Kidney capillary endothelial cell (primary cell): ENCODE data around the gene ANXA7.

Experiments
- DNase-seq: peaks from one replicate; pipeline ENCODE4 v3.0.0-alpha.2; 2018; ENCODE audit warnings: low spot score

The ANXA7 gene

DNA sequence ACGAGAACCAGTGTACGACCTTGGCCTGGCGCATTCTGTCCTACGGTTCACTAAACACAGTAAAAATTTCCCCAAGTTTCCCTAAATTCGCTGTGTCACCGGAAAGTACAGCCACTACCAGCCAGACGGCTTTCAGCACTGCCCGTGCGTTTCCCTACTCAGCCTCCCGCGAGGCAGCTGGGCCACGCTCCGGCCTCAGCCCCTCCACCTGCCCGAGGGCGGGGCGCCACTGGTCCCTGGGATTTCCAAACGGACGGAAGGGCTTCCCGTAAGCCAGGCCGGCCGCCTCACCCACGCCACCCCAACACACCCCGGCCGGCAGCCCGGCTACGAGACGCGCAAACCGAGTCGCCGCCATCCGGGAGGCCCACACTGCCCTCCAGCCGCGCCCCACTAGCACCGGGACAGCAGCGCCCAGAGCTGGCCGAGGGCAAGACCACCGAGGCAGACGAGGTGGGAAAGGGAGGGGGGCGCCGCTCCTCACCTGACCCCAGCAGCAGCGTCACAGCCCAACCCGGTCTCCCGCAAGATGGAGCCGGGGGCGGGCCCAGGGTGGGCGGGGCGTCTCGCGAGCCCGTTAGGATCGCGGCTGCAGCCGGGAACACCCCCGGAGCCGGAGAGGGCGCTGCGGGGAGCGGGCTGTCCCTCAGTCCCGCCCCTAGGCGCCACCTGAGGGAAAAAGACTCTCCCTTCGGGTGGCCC is at the start of gene ANXA7:
Gene ANXA7, minus strand, starts transcription at position 531 of the 702 bp plus-strand sequence. CDS start 13,202 bp downstream, outside the sequence.
- DNase-seq = peak; percentile 79

DNA sequence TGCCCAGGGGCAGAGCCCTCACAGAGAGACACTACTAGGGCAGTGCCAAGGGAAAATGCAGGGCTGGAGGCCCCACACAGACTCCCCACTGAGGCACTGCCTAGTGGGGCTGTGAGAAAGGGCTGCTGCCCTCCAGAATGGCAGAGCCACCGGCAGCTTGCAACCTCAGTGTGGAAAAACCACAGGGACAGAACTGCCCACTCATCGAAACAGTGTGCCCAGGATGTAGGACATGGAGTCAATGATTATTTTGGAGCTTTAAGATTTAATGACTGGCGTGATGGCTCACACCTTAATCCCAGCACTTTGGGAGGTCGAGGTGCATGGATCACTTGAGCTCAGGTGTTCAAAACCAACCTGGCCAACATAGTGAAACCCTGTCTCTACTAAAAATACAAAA is 47.0 kb upstream of the ANXA7 start:
- no peak for DNase-seq

DNA sequence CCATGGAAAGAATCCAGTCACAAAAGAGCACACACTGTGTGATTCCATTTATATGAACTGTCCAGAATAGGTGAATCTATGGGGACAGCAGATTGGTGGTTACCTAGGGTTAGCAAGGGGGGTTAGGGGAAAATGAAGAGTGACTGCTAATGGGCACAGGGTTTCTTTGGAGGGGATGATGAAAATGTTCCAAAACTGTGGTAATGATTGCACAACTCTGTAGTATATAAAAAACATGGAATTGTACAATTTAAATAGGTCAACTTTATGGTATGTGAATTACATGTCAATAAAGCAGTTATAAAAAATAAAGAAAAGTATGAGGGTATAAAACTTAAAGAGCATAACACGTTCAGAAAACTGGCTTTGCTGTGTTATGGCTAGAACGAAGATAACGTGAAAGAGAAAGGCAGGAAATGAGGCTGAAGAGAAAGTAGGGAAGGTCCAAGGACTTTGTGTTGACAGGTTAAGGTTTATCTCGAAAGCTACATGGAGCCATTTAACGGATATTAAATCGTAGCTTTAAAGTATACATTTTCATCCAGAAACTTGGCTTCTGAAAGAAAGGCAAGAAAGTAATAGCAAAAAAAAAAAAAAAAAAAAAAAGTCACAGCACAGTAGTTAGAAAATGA is 45.9 kb upstream of the ANXA7 start:
- no peak for DNase-seq

DNA sequence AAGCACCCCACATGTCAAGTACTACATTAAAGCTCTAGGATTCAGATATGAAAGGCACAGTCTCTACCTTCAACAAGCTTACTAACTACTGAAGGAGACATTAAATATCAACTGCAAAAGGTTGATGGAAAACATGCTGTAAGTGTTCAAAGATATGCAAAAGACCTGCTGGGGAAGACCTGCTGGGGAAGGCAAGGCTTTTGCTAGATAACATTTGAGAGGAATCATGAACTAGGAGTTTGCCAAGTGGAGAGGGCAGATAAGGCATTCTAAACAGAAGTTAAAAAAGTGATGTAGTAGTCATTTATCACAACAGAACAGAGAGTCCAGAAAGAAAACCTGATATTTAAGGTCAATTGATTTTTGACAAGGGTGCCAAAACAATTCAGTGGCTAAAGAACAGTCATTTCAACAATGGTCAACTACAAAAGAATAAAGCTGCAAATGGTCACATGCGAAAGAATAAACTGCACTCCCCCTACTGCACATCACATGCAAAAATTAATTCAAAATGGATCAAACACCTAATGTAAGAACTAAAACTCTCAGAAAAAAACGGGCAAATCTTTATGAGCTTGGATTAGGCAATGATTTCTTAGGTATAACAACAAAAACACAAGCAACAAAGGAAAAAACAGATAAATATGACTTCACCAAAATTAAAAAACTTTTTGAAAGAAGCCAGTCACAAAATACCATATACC is 42.5 kb upstream of the ANXA7 start:
- no peak for DNase-seq

DNA sequence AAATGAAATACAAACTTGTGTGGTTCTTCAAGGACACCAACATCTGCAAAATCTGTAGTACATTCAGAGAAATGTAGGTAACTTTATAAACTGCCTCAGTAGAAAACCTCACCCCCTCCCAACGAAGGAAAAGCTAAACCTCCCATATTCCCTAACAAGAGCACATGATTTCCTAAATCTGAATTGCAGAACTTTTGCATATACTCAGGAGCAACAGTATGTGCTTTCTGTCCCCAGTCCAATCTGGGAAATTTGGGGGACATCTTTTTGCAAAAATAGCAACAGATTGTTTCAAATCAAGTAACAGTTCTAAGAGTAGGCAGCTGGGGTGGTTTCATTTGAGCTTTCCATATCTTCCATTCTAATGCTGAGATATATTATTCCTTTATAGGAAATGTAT is 35.3 kb upstream of the ANXA7 start:
- no peak for DNase-seq

DNA sequence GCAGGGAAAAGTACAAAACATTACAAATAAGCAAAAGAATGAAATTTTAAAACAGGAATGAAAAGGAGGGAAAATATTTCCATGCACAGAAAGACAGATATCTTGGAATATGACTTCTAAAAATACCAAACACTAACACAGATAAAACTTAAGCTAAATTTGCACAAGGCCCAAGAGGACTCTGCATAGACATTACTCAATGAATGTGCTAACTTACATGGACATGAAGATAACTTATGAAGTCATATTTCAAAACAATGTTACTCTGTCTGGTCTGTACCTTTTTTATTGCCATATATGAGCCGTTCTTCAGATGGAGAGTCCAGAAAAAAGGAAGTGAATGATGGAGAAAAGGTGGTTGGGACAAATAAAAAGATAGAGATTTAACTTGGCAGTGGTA is 34.5 kb upstream of the ANXA7 start:
- no peak for DNase-seq

DNA sequence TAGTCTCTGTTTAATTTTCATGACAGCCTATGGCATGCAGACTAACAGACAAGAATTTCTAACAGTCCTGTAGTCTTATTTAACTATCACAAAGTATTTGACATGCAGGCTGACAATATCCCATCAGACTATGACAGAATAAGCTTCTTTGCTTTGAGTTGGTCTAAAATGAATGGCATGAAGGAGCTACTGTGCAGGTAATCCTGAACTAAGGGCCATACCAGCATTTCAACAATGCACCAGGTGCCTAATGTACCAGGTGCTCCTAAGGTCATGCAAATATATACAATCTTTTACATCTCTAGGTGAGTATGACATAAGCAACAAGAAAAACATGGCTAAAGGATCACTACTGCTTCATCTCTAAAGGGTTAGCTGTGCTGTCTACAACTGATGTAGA is 33.1 kb upstream of the ANXA7 start:
- DNase-seq = no peak

DNA sequence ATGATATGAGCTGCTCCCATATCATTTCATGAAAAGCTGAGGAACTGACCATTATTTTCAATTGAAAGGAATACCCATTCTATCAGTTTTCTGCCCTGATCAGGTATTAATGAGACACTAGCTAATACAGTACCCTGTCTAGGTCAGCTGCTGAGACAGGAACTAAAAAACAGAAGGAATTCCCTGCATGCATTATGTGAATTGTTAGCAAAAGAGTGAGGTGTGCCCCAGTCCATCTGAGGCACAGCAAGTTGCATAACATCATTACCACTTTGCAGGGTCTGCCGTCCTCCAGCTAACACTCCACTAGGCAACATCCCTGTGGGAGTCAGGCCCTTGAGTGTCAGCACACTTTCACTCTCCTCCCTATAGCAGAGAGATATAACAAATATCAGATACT is 30.6 kb upstream of the ANXA7 start:
- DNase-seq = no peak

DNA sequence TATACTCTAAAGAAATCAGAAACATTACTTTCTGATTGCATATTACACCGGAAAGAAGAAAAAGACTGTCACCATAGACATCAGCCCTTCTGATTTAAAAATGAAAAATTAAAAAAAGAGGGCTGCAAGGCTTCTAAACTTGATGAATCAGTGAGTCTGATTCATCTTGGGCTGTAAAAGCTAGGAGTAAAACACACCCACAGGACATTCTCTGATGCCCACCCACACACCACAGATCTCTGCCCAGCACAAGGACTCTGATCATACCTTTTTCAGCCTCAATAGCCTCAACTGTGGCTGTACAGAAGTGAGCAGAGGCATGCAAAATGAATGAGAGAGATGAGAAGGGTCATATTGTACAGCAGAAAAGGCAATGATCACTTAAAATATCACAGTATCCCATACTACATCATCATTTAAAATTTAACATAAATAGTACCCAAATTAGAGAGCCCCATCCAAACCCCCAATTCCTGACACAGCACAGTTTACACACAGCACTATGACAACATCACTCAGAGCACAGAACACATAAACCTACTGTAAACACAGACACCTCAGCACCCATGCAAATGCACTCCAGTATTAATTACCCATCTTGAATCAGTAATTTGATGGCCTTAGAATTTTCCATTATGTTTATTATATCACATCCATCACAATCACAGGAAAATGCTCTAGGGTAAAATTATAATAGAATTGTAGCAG is 25.9 kb upstream of the ANXA7 start:
- DNase-seq = peak; percentile 11

DNA sequence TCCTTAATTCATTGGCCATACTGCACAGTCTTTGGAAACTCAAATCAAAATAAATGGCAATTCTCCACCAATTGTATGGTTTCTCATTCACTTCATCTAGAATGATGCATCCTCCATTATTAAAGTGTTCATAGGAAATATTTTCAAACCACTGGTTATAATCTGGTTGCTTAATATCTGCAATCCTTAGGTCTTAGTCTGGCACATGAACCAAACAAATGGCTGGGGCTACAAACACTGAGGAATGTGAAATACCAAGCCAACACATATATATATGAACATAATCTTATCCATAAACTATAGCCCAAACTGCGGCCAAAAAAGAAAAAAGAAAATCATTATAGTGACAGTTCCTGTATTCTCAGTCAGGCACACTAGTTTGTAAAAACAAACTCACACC is 25.2 kb upstream of the ANXA7 start:
- no peak for DNase-seq

DNA sequence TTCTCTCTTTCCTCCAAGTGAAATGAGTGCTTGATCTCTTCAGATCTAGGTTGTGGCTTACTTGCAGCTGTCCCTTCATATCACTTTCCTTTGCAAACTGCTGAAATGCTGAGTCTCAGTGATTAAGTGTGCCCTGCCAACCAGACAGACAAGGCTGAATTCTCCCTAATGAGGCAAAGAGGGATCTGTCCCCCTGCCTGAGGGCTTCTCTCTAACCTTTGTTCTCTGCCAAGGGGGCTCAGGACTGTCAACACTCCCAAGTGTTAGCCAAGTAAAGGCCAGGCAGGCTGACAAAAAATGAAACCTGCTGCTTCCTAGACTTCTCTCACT is 19.6 kb upstream of the ANXA7 start, which contains the start of gene MSS51:
Gene MSS51, minus strand, starts transcription at position 24 of the 330 bp plus-strand sequence. CDS start 5,277 bp downstream, outside the sequence.
- DNase-seq = no peak

DNA sequence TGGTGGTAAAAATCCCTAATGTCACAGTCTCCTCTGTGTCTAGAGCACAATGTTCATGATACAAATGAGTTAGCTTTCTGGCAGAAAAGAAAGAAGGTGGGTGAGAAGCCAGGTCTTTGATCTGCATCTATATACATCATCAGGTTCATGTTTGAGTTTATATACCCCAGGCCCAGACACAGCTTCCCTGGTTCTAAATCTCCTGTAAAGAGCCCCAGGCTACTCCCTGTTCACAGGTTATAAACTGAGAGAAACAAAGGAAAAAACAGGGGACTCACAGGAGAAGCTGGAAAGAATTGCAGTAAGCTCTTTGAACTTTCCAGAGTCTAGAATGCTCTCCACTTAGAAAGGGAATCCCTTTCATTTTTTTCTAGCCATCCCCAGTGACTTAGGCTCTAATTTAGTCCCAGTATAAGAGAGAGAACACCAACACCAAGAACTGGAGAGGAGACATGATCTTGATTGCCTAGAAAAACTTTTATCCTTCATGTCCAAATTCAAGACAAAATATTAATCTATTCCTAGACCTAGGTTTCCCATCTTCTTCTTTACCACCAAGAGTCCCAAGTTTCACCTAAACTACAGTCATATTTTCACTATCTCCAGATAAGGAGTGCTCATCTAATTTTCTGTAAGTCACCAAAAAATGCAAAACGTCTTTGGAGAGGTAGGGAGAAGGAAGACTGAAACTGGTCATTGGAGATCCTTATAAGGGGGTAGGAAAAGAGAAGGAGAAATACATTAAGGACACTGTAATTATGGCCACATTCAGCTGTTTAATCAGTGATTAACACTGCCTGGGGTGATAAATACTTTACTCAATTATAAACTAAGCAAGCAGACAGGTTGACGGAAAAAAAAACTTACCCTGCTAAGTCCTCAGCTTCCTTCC is 19.0 kb upstream of the ANXA7 start:
- DNase-seq = no peak

DNA sequence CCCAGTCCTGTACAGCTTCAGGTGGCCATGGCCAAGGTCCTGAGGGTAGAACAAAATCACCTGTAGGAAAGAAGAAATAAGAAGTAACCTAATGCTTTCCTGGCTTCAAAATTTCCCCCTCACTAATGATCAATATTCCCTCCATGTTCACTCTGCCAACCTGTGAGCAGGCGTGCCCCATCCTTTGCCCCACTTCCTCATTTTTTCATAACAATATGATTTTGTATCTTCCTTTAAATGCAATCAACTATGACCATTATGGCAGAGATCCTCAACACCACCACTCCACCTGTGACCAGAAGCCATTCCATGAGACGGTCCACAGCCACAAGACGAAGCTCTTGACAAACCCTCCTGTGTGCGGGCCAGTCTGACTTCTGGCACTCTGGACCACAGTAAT is 12.5 kb upstream of the ANXA7 start:
- no peak for DNase-seq

DNA sequence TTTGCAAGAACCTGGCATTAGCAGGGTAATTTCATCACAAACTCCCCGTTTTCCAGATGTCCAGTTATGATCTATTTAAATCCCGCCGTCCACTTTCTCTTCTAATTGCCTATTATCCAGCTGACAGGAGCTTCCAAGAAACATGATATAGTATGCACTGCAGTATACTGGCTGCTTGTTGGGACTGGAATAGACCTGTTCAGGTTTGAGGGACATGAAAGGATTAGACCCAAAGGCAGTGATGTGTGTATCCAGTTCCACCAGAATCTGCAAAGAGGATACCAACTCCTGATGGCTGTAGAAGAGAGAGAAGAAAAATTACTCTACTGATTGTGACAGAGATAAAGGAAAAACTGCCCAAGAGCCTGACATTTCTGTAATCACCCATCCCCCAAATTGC is 10.6 kb upstream of the ANXA7 start:
- DNase-seq = no peak

DNA sequence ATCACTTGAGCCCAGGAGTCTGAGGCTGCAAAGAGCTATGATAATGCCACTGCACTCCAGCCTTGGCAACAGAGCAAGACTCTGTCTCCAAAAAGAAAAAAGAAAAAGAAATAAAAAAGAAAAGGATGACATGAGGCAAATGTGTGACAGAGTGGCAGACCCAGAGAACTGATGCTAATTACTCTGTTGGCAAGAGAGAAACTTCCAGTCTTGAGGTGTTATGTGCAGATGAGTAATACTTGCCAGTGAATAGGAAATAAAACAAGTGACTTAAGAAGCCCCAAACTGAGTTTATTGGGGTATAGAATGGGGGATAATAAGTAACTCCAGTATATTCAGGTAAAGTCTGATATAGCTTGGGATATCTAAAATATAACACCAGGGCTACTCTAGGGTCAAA is 9.5 kb upstream of the ANXA7 start:
- no peak for DNase-seq

DNA sequence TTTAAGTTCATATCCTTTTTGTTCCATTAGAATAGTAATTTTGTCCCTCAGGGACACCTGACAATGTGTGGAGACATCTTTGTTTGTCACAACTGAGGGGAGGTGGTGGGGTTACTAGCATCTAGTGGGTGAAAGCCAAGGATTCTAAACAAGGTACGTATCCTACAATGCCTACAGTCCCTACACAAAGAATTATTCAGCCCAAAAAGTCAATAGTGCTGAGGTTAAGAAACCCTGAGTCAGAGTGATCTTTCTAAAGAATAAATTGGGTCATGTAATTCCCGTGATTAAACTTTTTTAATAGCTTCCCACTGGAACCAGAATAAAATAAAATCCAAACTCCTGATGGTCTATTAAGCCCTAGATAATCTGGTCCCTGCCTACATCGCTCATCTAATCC is 2.7 kb upstream of the ANXA7 start:
- no peak for DNase-seq

DNA sequence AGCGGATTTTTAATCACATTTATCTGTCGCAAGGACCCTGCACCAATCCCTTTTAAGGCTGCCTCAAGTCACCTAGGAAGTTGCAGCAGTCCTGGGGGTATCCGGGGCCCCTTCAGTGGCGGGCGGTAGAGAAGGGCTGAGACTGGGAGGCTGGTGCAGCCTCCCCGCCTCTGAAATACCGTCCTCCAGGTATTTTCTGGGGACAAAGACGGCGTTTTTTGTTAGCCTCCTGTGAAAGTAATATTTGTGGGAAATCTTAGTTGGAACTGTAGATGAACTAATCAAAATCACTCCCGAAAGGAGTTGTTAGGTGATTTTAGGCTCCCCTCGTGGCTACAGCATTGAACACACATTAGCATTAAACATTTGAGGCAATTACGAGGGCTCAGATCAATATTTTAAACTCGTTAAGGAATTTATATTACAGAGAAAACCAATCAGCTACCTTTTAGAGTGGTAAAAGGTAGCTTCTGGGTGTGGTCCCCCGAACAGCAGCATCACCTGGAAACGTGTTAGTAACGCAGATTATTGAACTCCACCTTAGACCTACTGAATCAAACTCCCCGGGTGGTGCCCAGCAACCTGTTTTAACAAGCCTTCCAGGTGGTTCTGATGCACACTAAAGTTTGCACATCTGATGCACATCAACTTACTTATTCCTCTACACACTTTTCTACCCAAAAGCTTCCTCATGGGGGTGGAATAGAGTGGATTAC is 530 bp upstream of the ANXA7 start:
- DNase-seq = no peak

DNA sequence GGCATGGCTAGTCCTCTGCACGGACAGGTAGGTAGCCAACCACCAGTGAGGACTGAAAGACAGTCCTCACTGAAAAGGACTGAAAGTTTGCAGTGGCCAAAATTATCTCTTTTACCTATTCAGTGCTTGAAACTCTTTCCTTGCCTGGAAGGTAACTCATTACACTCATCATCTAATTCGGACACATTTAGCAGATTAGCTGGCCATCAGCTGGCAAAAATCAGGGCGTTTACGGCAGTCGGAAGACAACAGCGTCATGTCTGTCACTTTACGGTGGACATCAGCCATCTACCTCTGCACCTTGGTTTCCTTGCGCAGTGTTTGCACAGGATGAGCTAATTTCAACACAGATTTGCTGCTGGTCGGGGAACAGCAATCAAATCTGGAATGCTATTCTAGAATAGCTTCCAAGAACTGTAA is 740 bp downstream of the ANXA7 start:
- DNase-seq = peak; percentile 53

DNA sequence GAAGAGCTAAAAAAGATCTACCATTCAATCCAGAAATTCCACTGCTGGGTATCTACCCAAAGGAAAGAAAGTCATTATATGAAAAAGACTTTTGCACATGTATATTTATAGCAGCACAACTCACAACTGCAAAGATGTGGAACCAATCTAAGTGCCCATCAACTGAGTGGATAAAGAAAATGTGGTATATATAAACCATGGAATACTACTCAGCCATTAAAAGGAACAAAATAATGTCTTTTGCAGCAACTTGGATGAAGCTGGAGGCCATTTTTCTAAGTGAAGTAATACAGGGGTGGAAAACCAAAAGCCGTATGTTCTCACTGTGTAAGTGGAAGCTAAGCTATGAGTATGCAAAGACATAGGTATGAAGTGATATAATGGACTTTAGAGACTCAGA is 3.0 kb downstream of the ANXA7 start:
- no peak for DNase-seq

DNA sequence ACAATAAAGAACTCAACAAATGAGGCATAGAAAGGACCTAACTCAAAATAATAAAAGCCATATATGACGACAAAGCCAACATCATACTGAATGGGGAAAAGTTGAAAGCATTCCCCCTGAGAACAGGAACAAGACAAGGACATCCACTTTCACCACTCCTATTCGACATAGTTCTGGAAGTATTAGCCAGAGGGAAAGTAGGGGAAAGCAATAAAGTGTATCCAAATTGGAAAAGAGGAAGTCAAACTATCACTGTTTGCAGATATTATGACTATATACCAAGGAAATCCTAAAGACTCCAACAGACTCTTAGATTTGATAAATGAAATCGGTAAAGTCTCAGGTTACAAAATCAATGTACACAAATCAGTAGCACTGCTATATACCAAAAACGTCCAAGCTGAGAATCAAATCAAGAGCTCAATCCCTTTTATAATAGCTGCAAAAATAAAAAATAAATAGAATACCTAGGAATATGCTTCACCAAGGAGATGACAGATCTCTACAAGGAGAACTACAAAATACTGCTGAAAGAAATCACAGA is 4.8 kb downstream of the ANXA7 start:
- DNase-seq = no peak

DNA sequence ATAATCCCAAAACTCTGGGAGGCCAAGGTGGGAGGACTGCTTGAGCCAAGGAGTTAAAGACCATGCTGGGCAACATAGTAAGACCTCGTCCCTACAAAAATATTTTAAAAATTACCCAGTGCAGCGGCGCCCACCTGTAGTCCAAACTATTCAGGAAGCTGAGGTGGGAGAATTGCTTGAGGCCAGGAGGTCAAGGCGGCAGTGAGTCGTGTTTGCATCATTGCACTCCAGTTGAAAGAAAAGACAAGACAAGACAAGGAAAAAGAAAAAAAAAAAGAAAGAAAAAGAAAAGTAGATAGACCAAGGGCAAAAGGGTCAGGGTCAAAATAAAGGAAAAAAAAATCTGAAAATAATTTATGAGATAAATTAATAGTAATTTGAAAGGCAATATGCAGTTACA is 5.8 kb downstream of the ANXA7 start:
- DNase-seq = no peak
